ENCODE measurements around the gene DLGAP3.
"Not testable (repeated sequence)": the region's sequence is repeated elsewhere in the genome, so short reads cannot be mapped to it uniquely, and the experiment has no call there.

DLGAP3 gene, protein sequence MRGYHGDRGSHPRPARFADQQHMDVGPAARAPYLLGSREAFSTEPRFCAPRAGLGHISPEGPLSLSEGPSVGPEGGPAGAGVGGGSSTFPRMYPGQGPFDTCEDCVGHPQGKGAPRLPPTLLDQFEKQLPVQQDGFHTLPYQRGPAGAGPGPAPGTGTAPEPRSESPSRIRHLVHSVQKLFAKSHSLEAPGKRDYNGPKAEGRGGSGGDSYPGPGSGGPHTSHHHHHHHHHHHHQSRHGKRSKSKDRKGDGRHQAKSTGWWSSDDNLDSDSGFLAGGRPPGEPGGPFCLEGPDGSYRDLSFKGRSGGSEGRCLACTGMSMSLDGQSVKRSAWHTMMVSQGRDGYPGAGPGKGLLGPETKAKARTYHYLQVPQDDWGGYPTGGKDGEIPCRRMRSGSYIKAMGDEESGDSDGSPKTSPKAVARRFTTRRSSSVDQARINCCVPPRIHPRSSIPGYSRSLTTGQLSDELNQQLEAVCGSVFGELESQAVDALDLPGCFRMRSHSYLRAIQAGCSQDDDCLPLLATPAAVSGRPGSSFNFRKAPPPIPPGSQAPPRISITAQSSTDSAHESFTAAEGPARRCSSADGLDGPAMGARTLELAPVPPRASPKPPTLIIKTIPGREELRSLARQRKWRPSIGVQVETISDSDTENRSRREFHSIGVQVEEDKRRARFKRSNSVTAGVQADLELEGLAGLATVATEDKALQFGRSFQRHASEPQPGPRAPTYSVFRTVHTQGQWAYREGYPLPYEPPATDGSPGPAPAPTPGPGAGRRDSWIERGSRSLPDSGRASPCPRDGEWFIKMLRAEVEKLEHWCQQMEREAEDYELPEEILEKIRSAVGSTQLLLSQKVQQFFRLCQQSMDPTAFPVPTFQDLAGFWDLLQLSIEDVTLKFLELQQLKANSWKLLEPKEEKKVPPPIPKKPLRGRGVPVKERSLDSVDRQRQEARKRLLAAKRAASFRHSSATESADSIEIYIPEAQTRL

DNA sequence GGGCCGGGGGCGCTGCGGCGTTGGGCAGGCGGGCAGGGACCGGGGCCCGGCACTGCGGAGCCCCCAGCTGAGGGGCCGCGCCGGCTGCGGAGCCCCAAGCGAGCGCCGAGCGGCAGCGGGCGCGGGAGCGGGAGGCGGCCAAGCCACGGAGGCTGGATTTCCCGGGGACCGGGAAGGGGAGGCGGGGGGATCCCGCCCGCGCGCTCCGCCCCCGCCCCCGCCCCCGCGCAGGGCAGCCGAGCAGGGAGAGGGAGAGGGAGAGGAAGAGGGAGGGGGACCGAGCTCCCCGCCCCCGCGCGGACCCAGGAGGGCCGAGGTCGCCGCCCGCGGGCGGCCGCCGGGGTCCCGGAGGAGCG is at the start of gene DLGAP3:
Gene DLGAP3 (minus strand): TSS at position 154 of the 356 bp plus-strand sequence. CDS start 24,267 bp downstream, outside the sequence.
- DNase-seq = no peak

GRCh38 chr1:34978921-34979320 is 49.5 kb upstream of the DLGAP3 start:
- no peak for DNase-seq

DNA sequence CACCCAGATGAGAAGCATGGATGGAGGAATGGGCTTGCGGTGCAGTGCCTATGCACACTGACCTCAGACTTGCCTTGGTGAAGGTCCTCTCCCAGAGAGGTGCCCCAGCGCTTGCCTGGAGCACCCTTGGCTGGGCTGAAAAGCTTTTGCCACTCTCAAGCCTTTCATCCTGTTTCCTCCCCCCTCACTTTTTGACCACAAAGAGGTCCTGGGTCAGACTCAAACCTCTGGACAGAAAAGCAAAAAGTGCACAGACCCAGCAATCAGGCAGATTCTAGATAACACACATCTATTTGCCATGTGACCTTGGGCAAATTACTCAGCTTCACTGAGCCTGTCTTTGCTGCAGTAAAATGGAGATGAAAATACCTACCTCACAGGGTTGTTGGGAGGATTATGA is 48.4 kb upstream of the DLGAP3 start:
- no peak for DNase-seq

GRCh38 chr1:34977210-34977471 is 47.7 kb upstream of the DLGAP3 start:
- DNase-seq = no peak

DNA sequence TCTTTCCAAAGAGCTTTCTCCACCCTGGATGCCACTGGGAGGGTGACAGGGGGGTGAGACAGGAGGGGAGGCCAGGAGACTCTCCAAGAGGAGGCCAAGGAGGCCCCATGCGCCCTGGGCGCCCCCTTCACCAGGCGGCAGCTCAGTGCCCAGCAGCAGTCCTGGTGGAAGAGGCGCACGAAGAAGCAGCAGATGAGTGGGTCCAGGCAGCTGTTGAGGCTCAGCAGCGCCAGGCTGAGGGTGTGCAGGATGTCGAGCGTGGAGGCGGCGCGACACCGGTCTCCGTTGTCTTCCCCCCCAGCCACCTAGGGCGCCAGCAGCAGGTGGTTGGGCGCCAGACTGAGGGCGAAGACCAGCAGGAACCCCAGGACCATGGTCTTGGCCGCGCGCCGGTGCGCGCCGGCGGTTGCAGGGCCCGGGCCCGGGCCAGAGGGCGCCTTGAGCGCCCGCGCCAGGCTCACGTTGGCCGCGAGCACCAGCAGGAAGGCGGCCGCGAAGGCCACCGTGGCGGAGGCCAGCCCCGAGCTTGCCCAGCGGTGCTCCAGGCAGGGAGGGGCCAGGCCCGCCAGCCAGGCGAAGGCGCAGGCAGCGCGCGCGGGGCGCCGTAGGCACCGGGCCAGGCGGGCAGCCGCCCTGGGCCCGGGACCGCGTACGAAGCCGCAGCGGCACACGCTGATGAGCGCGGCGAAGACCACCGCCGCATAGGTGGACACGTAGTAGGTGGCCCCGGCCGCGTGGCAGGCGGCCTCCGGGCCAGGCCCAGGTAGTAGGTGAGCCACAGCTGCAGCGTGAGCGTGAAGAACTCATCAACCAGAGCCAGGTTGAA is 47.1 kb upstream of the DLGAP3 start:
- no peak for DNase-seq

GRCh38 chr1:34975771-34976170 is 46.3 kb upstream of the DLGAP3 start:
- no peak for DNase-seq

GRCh38 chr1:34975338-34975737 is 45.9 kb upstream of the DLGAP3 start:
- DNase-seq = no peak

DNA sequence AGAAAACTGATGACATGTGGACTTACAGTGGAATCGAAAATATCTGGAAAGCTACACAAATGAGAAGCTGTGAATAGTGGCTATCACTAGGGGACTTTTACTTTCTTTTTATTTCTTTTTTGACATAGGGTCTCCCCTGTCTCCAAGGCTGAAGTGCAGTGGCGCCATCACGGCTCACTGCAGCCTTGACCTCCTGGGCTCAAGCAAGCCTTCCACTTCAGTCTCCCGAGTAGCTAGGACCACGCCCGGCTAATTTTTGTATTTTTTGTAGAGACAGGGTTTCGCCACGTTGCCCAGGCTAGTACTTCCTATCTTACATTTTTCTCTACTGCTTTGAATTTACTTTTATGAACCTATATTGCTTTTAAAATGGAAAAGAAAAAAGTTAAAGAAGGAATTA is 45.2 kb upstream of the DLGAP3 start:
- no peak for DNase-seq

- DNase-seq = no peak
Measured at GRCh38 chr1:34973326-34973725, 43.9 kb upstream of the DLGAP3 start.

- DNase-seq = no peak
Measured at GRCh38 chr1:34970829-34971228, 41.4 kb upstream of the DLGAP3 start.

DNA sequence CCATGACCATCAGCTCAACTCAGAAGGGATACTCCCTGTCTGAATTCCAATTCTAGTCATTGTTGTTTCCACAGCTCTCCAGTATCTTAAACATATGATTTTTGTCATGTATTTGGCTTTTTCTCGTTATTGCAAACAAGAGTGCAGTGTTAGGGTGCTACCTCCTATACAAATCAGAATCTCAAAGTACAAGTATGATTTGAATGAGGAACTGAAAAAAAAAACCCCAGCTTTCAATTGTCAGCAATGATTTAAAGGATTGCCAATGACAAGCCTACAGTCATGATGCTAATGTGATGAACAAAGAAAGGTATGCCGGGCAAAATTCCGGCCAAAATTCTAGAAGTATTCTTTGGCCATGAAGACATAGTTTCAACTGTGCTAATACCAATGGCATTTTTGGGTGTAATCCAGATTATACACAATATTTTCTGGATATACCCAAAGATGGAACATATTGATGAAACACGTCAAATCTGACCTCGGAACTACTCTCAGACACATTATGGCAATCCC is 40.8 kb upstream of the DLGAP3 start:
- DNase-seq = no peak

DNA sequence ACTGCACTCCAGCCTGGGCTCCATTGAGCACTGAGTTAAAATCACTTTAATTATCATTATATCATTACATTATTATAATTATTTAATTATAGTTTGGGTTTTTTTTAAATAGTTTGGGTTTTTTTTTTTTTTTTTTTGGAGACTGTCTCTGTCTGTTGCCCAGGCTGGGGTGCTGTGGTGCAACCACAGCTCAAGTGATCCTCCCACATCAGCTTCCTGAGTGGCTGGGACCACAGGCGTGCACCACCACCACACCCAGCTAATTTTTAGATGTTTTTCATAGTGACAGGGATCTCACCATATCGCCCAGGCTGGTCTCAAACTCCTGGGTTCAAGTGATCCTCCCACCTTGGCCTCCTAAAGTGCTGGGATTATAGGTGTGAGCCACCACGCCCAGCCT is 38.8 kb upstream of the DLGAP3 start:
- DNase-seq = not testable (repeated sequence)

- not testable (repeated sequence) for DNase-seq
Measured at GRCh38 chr1:34967672-34968071, 38.2 kb upstream of the DLGAP3 start.

DNA sequence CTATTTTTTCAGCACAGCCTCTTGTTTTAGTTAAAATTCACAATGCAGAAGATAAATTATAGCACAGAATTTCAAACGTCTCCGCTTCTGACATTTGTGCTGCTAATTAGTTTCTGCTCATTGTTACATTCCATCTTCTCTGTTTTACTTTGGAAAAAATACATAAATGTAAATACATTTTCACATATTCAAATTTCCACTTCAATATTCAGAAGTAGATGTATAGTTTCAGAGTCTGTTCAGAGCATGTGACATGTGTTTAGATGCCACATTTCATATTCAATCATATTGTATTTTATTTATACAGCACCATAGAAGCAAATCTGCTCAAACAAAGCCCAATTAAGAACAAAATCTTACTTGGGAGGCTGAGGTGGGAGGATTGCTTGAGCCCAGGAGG is 36.1 kb upstream of the DLGAP3 start:
- DNase-seq = no peak

- no peak for DNase-seq
Measured at GRCh38 chr1:34950428-34950827, 21.0 kb upstream of the DLGAP3 start.

- DNase-seq = not testable (repeated sequence)
Measured at GRCh38 chr1:34948739-34949138, 19.3 kb upstream of the DLGAP3 start.

GRCh38 chr1:34947641-34948314 is 18.3 kb upstream of the DLGAP3 start:
- DNase-seq = not testable (repeated sequence)

- no peak for DNase-seq
Measured at GRCh38 chr1:34946211-34946610, 16.8 kb upstream of the DLGAP3 start.

GRCh38 chr1:34941798-34942197 is 12.3 kb upstream of the DLGAP3 start:
- not testable (repeated sequence) for DNase-seq

- no peak for DNase-seq
Measured at GRCh38 chr1:34930702-34931071, 1.2 kb upstream of the DLGAP3 start.

DNA sequence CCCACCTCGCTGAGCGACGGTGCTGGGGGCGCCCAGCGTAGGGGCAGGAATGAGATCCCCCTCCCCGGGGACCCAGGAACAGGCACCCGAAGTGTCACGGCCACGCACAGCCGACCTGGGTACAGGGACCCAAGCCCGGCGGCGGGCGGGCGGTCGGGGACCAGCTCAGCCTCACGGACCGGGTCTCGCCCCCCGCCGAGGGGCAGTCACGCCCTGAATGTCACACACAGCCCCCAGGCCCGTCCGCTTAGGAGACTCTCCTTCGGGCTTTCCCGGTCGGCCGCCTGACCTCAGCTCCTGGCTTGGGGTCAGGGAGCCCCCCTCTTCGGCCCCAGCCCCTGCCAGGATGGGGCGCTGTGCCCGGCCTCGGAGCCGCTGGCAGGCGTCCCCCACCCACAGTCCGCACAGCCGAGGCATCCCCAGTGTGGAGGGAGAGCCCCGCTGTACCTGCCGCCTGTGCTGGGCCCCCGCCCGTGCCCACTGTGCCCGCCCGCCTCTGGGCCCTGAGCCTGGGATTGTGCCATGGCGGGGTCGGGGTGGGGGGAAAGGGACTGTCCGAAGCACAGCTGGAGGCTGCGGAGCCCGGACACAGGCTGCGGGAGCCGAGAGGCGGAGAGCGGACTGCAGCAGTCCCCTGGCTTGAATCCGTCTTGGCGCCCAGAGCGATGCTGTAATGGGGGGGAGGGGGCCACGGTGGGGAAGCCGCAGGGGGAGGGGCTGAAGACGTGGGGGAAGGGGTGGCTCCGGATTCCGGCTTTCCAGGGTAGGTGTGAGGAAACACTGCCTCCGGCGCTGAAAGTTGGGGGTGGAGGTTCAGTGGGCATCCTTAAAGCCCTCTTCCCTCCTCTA is 627 bp upstream of the DLGAP3 start:
- DNase-seq = no peak

Measured in midbrain (tissue), 1 donor.